K562 (cell line): Measurements from ENCODE around the gene OR2V2. TPM values are rescaled to one million over a fixed set of nuclear protein-coding genes. Genes with fewer than 3 reads are reported as not detected.

Experiments
- BRD4 ChIP-seq: fragments of 200-600 bp; sonication (generic); IDR thresholded peaks from 2 replicates; pipeline ENCODE4 v1.6.1; 2017; ENCODE audit warnings: inconsistent platforms
- CBFB ChIP-seq: sonication (generic); formaldehyde crosslinking; IDR thresholded peaks from 2 replicates; pipeline ENCODE4 v1.4.0; 2020; ENCODE audit warnings: mild to moderate bottlenecking, missing genetic modification reagents
- CCNT2 ChIP-seq: IDR thresholded peaks from 2 replicates; pipeline ENCODE4 v1.6.1; 2011; ENCODE audit warnings: borderline replicate concordance, low read depth, mild to moderate bottlenecking, moderate library complexity, mixed read lengths, low read length; ENCODE audit not compliant: insufficient read length; ENCODE audit errors: extremely low read depth
- CTCF ChIP-seq, 3 experiments: IDR thresholded peaks in 2 of 3; conservative IDR thresholded peaks in 1 of 3; 2 replicates each; pipeline ENCODE4 v1.5.1; 2011 to 2012; ENCODE audit warnings: low read length in 3 of 3, mild to moderate bottlenecking in 3 of 3, control low read depth in 2 of 3, improper control_type of control experiment in 1 of 3, inconsistent platforms in 1 of 3, low read depth in 1 of 3, mixed read lengths in 1 of 3, moderate library complexity in 1 of 3; ENCODE audit not compliant: insufficient read depth in 2 of 3
- FOXJ3 ChIP-seq: sonication (generic); formaldehyde crosslinking; IDR thresholded peaks from 2 replicates; pipeline ENCODE4 v1.4.0; 2020; ENCODE audit warnings: mild to moderate bottlenecking, missing genetic modification reagents
- FOXP1 ChIP-seq: sonication (generic); formaldehyde crosslinking; IDR thresholded peaks from 2 replicates; pipeline ENCODE4 v1.8.0; 2022; ENCODE audit warnings: mild to moderate bottlenecking, missing genetic modification reagents
- HES1 ChIP-seq: fragments of 450-650 bp; IDR thresholded peaks from 2 replicates; pipeline ENCODE4 v1.6.1; 2016; ENCODE audit warnings: low read depth, mild to moderate bottlenecking, moderate library complexity
- HEY1 ChIP-seq: fragments of 250-450 bp; sonication (Bioruptor Pico); IDR thresholded peaks from 2 replicates; pipeline ENCODE4 v1.5.0; 2020; ENCODE audit warnings: mild to moderate bottlenecking, moderate library complexity, borderline replicate concordance
- MBD1 ChIP-seq: fragments of 250-450 bp; sonication (Bioruptor Pico); IDR thresholded peaks from 2 replicates; pipeline ENCODE4 v1.8.0; 2022; ENCODE audit warnings: inconsistent platforms
- NELFE ChIP-seq: IDR thresholded peaks from 2 replicates; pipeline ENCODE4 v1.6.1; 2011; ENCODE audit warnings: mild to moderate bottlenecking; ENCODE audit not compliant: insufficient read depth, insufficient read length
- NFE2L1 ChIP-seq: fragments of 450-650 bp; IDR thresholded peaks from 2 replicates; pipeline ENCODE4 v1.6.1; 2016; ENCODE audit warnings: missing genetic modification characterization, low read depth, mild to moderate bottlenecking, missing compliant biosample characterization, moderate library complexity, borderline replicate concordance
- NFIX ChIP-seq: fragments of 250-450 bp; sonication (Bioruptor Pico); IDR thresholded peaks from 2 replicates; pipeline ENCODE4 v1.4.0; 2020; ENCODE audit warnings: low read depth, mild to moderate bottlenecking, moderate library complexity
- OTX1 ChIP-seq: fragments of 450-650 bp; formaldehyde crosslinking; IDR thresholded peaks from 2 replicates; pipeline ENCODE4 v1.4.0; 2022; ENCODE audit warnings: mild to moderate bottlenecking
- RBM17 ChIP-seq: fragments of 200-400 bp; formaldehyde crosslinking; IDR thresholded peaks from 2 replicates; pipeline ENCODE4 v1.6.1; 2017; ENCODE audit warnings: low read depth, mild to moderate bottlenecking, low read length, borderline replicate concordance
- SMARCC2 ChIP-seq: fragments of 450-650 bp; IDR thresholded peaks from 2 replicates; pipeline ENCODE4 v1.6.1; 2017; ENCODE audit warnings: antibody characterized with exemption, moderate library complexity, mild to moderate bottlenecking, low read depth
- TBP ChIP-seq: optimal IDR thresholded peaks from 2 replicates; pipeline ENCODE3; 2011; ENCODE audit warnings: low read depth, low read length, improper control_type of control experiment
- TCF7 ChIP-seq: sonication (generic); IDR thresholded peaks from 2 replicates; pipeline ENCODE4 v1.6.1; 2016; ENCODE audit warnings: antibody characterized with exemption, borderline replicate concordance
- ZC3H11A ChIP-seq: IDR thresholded peaks from 2 replicates; pipeline ENCODE4 v1.6.1; 2012; ENCODE audit warnings: low read depth, low read length, improper control_type of control experiment
- ZC3H8 ChIP-seq: fragments of 450-650 bp; IDR thresholded peaks from 2 replicates; pipeline ENCODE4 v1.6.1; 2017
- ZNF165 ChIP-seq: fragments of 250-450 bp; sonication (Bioruptor Pico); IDR thresholded peaks from 2 replicates; pipeline ENCODE4 v1.4.0; 2020; ENCODE audit warnings: borderline replicate concordance
- ZNF197 ChIP-seq: fragments of 200-800 bp; sonication (Bioruptor generic); IDR thresholded peaks from 2 replicates; pipeline ENCODE4 v1.6.1; 2016; ENCODE audit warnings: low read depth, missing genetic modification characterization, missing compliant biosample characterization
- ZNF232 ChIP-seq: sonication (generic); formaldehyde crosslinking; IDR thresholded peaks from 2 replicates; pipeline ENCODE4 v1.8.0; 2022; ENCODE audit warnings: mild to moderate bottlenecking, missing genetic modification reagents
- ZNF263 ChIP-seq: sonication (generic); formaldehyde crosslinking; IDR thresholded peaks from 2 replicates; pipeline ENCODE4 v1.8.0; 2022; ENCODE audit warnings: mild to moderate bottlenecking, missing genetic modification reagents, borderline replicate concordance
- ZNF384 ChIP-seq: IDR thresholded peaks from 2 replicates; pipeline ENCODE4 v1.6.1; 2012; ENCODE audit warnings: low read depth, low read length, improper control_type of control experiment
- ZNF589 ChIP-seq: fragments of 200-800 bp; sonication (Bioruptor generic); IDR thresholded peaks from 2 replicates; pipeline ENCODE4 v1.6.1; 2016; ENCODE audit warnings: low read depth, missing genetic modification characterization, missing compliant biosample characterization
- ZNF830 ChIP-seq: fragments of 250-450 bp; sonication (Bioruptor Pico); IDR thresholded peaks from 2 replicates; pipeline ENCODE4 v1.5.0; 2021; ENCODE audit warnings: mild to moderate bottlenecking
- polyA plus RNA-seq, 8 experiments: library from polyadenylated mRNA; depleted of rRNA in 4 of 8; stranded (reverse) in 5 of 8; unstranded in 3 of 8; fragments of >200 nt; fragmentation: Nextera tagmentation in 2 of 8; fragmentation: Illumina TruSeq in 1 of 8; extraction: Ambion mirVana in 2 of 8; extraction: Trizol in 1 of 8; gene quantifications; 2 replicates each; pipeline versions ENCODE4 v1.2.1 to v1.2.3, GENCODE V29; 2011 to 2014; ENCODE audit warnings: inconsistent platforms in 1 of 8, missing spikeins in 1 of 8
- total RNA-seq, 7 experiments: library from RNA; depleted of rRNA in 6 of 7; stranded (reverse); fragments of >200 nt in 6 of 7; fragmentation: Illumina TruSeq in 2 of 7; extraction: Trizol in 2 of 7; gene quantifications; 2 replicates each; pipeline versions ENCODE4 v1.2.1 to v1.2.3, GENCODE V29; 2011 to 2021; ENCODE audit warnings: low replicate concordance in 1 of 7

The OR2V2 gene
- total and polyA plus RNA-seq, 9 of the 15 experiments (the other 6 are each of a cell fraction or from before 2014, with no cell fraction given), result 0.01 TPM; not detected in 8

- TF ChIP-seq ZNF197 (CRISPR knock-in tag) (no peak), ZNF384 (peak; percentile 62; the same call in 1 of the 2 replicates), OTX1 (CRISPR knock-in tag) (no peak), RBM17 (no peak), ZNF165 (no peak; the same call in 1 of the 2 replicates), HEY1 (CRISPR knock-in tag) (no peak), HES1 (no peak; the same call in 1 of the 2 replicates), SMARCC2 (no peak), CCNT2 (no peak), NFE2L1 (tag) (no peak), TCF7 (0 out of 2 replicates have a peak, but pooled peaks have one; percentile 40), BRD4 (peak; percentile 92; the same call in 1 of the 2 replicates), CBFB (CRISPR knock-in tag) (no peak), FOXJ3 (CRISPR knock-in tag) (no peak), ZC3H8 (no peak), CTCF (IDR thresholded peaks at IDR 0.05 in 2 of 3, conservative IDR thresholded peaks at IDR 0.05 in 1 of 3; ENCODE audit: insufficient read depth in 2 of 3, low read depth in 1 of 3, low read length in 3 of 3) (0 out of 6 replicates have a peak, but pooled peaks of 1 of the 3 experiments have one; percentile 20), TBP (peak; percentile 98), FOXP1 (no peak), NELFE (no peak), NFIX (CRISPR knock-in tag) (no peak), ZNF232 (CRISPR knock-in tag) (no peak), ZNF263 (CRISPR knock-in tag) (no peak; the same call in 1 of the 2 replicates), MBD1 (CRISPR knock-in tag) (no peak), ZNF830 (no peak), ZC3H11A (no peak), ZNF589 (CRISPR knock-in tag) (no peak)
These were observed 41.4 kb downstream of the OR2V2 start (continued) for GRCh38 chr5:181188700-181189362.
